Astrocyte of the spinal cord (primary cell): ENCODE results near the gene ITGAL.

Source experiments
- DNase-seq: peaks from one replicate; pipeline ENCODE4 v3.0.0; 2011; ENCODE audit warnings: low read depth, low spot score
- H3K4me3 ChIP-seq: 2 replicates; pipeline ENCODE4 v1.5.1; 2011; ENCODE audit warnings: low read depth, mild to moderate bottlenecking, low read length, moderate library complexity
- CTCF ChIP-seq: IDR thresholded peaks from 2 replicates; pipeline ENCODE4 v1.5.1; 2012; ENCODE audit warnings: low read depth, mild to moderate bottlenecking, low read length, inconsistent platforms
- in situ Hi-C: cut with HindIII; loops from 2 replicates; pipeline ENCODE4 v1.10.0; 2017; ENCODE audit warnings: low sequenced_read_pairs

The ITGAL gene

GRCh38 chr16:30548416-30549253, 76.1 kb downstream of the ITGAL start:
- DNase-seq: no peak
- TF ChIP-seq CTCF: no peak
- in situ Hi-C loops: no loop called here
- no peak overlapping the region for H3K4me3 ChIP-seq

GRCh38 chr16:30551781-30552180, 79.2 kb downstream of the ITGAL start:
- H3K4me3 ChIP-seq: no peak overlapping the region
- no peak for DNase-seq
- TF ChIP-seq CTCF: no peak
- in situ Hi-C loops: no loop called here

- DNase-seq: no peak
- in situ Hi-C loops: no loop called here
- no peak for TF ChIP-seq CTCF
- H3K4me3 ChIP-seq: no peak overlapping the region
Measured at GRCh38 chr16:30552956-30553355, 80.4 kb downstream of the ITGAL start.

- DNase-seq: no peak
- in situ Hi-C loops: no loop called here
Measured at GRCh38 chr16:30553393-30553899, 80.9 kb downstream of the ITGAL start.

GRCh38 chr16:30554557-30555314, 82.2 kb downstream of the ITGAL start:
- in situ Hi-C loops: no loop called here
- no peak for DNase-seq
- no peak overlapping the region for H3K4me3 ChIP-seq
- no peak for TF ChIP-seq CTCF

More at GRCh38 chr16:30553393-30553899, 80.9 kb downstream of the ITGAL start:
- H3K4me3 ChIP-seq: no peak overlapping the region
- TF ChIP-seq CTCF: no peak

GRCh38 chr16:30555315-30556124, 83.0 kb downstream of the ITGAL start:
- H3K4me3 ChIP-seq: no peak overlapping the region
- in situ Hi-C loops: no loop called here
- no peak for TF ChIP-seq CTCF

More at GRCh38 chr16:30555315-30556124, 83.0 kb downstream of the ITGAL start:
- no peak for DNase-seq
